NCI-H2081 treated with DMSO at 0.1 percent for 48 hours (cell line): ENCODE data around the gene KCNJ1.

Experiments used
- DNase-seq: peaks from one replicate; lab custom pipeline; 2025; lab: John Stamatoyannopoulos, UW

The KCNJ1 gene

DNA sequence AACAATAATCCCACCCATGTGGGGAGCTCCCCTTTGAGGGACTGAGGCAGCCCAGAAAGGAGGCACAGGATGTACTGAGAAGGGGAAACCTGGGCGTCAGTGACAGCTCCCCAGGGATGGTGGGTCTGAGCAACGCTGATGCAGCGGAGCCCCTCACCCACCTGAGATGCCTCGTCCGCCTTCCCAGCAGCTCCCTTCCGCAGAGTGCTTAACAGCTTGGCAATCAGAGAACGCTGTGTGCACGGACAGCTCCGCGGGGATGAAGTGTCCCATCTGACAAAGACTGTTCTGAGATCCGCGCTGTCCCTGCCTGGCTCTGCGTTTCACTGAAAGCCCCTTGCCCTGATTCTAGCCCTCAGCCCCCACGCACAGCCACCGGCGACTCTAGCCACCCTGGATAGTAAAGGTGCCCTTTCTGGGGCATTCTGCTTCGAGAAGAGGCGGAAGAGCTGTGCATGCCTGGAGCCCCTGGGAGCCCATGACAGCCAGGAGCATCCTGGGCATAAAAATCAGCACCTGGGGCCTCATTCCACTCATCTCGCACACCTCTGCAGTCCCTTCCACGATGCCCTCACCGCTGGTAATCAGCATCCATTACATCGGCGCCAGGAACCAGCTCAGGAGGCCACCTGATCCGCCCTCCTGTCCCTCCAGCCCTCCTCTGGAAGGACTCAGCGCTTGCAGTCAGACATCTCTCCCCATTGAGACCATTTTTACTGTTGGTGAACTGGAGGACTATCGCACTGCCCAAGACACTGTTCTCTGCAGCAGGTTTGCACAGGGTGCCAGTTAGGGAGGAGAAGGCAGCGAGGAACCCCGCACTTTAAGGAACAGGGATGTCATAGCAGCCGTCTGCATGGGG lies 34.8 kb upstream of the KCNJ1 start:
- DNase-seq = no peak

DNA sequence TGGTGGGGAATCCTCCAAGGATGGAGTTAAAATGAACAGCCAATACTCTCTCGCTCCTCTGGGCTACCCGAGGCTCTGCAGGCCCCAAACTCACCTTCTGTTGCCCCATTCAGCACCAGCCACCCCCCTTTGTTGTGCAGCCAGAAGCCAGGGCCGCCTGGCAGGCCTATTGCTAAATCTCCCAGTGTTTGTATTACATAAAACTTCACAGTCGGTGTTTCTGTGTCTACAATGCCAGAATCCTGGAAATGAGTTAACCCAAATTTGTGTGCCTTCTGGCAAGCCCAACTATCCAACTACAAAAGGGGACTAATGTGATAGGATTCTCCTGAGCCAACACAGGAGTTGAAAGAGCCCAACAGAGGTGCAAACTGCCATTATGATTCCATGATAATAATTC lies 33.4 kb upstream of the KCNJ1 start:
- no peak for DNase-seq

DNA sequence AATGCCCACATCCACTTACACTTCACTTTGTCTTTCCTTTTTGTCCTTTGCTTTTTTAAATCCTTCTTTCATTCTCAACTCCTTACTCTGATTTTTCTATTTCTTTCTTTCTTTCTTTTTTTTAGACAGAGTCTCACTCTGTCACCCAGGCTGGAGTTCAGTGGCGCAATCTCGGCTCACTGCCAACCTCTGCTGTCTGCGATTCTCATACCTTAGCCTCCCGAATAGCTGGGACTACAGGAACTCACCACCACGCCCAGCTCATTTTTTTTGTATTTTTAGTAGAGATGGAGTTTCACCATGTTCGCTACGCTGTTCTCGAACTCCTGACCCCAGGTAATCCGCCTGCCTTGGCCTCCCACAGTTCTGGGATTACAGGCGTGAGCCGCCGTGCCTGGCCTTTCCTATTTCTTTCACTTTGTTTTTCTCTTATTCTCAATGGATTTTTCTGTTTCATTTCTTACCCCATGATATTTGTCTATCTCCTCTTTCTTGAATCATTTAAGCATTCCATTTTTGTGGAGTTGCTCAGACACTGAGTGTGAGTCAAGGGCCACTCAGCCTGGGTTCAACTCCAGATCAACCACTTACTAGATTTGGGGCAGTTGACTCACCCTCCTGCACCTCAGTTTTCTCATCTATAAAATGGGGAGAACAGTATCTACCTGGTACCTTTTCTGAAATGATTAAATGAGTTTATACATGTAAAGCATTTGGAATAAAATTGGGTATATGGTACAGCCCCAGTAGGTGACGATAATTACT lies 31.7 kb upstream of the KCNJ1 start:
- DNase-seq = no peak

DNA sequence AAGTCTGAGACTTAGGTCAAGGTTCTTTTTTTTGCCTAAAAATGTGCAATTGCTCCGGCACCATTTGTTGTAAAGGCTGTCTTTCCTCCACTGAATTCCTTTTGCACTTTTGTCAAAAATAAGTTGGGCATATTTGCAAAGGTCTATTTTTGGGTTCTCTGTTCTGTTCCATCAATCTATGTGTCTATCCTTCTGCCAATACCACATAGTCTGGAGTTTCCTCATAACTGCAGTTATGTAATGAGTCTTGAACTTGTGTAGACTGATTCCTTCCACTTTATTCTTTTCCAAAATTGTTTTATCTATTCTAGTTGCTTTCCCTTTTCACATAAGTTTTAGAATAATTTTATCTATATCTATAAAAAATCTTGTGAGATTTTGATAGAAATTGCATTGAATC lies 30.7 kb upstream of the KCNJ1 start:
- no peak for DNase-seq

DNA sequence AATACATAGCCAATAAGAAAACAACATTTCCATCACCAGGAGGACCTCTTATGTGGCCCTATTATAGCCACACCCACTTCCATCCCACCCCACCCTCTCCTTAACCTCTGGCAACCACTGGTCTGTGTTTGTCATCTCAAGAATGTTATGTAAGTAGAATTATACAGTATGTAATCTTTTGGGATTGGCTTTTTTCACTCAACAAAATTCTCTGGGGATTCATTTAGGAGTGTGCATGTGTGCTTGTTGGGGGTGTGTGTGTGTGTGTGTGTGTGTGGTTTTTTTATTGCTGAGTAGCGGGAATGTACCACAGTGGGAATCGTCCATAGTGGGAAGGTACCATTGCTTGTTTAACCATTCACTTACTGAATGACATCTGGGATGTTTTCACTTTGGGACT lies 29.3 kb upstream of the KCNJ1 start:
- DNase-seq = no peak

DNA sequence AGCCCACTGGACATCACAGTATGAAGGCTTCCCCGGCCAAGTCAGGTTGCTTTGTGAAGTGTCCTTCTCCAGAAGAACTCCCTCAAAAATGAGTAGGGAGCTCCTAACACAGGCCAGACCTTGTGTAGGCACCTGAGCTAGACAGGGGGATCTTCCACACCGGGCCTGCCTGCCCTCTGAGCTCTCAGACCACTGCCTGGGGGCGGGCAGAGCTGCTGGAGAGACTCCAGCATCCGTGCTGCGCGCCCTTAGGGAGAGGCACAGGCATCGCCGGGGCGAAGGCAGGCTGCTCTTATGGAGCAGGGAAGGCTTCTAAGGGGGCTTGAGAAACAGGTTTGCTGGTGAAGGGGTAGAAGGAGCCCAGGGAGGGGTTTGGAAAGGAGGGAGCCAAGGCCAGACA lies 28.4 kb upstream of the KCNJ1 start:
- DNase-seq = no peak

DNA sequence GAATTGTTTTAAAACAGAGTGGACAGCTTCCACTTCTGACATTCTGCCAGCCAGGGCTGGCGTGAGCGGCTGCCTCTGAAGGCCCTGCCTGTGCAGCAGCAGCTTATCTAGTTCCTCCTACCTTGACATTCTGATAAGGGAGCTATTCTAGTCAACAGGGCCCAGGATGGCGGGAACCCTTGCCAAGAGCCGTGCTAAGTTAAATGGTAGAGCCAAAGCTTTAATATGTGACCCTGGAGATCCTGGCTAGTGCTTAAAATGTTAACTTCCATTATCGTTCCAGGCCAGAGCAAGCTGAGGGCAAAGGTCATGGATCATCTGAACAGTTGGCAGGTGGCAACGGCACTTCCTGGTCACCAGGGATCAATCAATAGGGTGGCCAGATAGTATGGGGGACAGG lies 27.6 kb upstream of the KCNJ1 start:
- DNase-seq = no peak

DNA sequence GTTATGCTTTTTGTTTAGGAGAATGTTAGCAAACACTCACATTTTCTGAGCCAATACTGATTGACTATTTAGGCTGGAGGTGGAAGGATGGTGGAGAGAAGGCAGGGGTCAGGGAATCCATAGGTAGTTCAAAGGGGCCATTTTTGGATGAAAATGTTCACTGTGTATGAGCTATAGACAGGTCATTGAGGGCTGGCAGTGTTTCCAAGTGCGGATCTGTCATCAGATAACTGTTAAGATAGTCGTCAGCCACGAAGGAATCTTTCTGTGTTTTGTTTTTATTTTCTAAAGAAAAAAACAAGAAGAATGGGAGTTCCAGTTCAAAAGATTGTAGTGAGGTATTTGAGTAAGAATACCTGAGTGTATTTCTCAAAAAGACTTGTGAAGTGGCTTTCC lies 27.2 kb upstream of the KCNJ1 start:
- DNase-seq = no peak

DNA sequence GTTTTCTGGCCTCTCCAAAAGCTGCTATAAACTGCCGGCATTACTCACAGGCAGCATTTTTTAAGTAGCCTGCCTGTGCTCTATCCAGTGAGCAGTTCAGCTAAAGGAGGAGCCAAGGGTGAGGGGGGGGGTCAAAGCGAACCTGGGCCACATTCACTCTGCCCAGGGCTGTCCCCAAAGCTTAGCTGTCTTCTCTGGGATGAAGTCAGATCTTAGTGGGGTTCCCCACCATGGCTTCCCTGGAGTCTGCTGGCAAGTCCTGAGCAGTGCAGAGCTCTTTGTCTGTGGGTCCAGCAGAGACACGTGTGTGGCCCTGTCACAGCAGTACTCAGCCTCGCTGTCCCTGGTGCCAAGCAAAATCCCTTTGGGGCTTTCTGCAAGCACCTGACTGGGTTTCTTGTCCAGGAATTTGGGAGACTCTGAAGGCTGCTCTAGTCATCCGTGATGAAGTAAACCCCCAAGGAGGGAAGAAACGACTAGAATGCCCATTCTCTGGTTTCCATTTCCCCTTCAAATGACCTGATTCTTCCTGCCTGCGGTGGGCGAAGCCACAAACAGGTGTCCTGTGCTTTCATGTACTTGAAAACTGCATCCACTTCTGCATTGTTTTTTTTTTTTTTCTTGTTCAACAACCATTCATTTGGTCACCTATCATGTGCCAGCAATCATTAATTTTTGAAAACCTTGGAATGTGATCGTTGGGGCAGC lies 26.6 kb upstream of the KCNJ1 start:
- DNase-seq = no peak

DNA sequence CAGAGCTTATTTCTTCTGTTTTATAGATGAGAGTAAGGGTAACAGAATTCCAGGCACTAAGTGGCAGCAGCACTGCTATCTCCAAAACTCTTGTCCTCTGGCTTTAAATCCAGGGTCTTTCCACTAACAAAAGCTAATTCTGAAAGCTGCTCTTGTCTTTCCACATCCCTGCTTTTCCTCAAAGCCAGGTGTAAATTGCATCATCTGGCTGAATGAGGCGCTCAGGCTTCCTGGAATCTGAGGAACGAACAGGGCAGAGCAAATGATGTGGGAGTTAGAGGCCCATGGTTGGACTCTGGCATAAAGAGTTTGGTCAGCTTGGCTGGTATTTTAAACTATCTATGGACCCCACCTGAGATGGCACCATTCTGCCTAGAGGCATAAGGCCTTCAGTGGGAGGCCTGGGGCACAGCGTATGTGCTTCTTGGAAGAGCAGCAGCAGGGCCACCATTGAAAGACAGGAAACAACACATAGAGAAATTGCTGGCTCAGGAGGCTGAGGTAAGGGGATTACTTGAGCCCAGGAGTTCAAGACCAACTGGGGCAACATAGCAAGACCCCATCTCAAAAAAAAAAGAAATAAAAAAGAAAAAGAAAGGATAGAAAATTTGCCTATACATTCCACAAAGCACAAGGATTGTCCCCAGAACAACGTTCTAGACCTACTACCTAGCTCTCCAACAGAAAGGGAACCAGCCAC lies 25.9 kb upstream of the KCNJ1 start:
- DNase-seq = no peak

DNA sequence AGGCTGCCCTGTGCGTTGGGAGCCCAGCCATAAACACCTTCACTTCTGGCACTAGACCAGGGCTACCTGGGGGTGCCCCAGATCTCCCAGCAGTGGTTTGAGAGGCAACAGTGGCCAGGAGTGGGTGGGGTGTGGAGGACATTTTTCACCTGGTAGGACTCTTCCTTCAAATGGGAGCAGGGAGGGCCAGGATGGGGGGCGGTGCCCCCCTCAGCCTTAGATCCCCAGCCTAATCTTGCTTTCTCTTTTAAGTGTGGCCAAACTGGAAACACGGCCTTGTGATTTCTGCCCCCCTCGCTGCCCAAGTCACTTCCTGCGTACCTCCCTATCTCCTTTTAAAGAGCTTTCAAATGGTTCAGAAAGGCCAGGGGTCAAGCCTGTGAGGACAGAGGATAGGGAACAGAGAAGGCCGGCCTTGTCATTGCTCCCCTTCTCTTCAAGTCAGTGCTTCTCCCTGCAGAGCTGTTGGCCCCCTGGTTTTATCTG lies 24.9 kb upstream of the KCNJ1 start:
- no peak for DNase-seq

DNA sequence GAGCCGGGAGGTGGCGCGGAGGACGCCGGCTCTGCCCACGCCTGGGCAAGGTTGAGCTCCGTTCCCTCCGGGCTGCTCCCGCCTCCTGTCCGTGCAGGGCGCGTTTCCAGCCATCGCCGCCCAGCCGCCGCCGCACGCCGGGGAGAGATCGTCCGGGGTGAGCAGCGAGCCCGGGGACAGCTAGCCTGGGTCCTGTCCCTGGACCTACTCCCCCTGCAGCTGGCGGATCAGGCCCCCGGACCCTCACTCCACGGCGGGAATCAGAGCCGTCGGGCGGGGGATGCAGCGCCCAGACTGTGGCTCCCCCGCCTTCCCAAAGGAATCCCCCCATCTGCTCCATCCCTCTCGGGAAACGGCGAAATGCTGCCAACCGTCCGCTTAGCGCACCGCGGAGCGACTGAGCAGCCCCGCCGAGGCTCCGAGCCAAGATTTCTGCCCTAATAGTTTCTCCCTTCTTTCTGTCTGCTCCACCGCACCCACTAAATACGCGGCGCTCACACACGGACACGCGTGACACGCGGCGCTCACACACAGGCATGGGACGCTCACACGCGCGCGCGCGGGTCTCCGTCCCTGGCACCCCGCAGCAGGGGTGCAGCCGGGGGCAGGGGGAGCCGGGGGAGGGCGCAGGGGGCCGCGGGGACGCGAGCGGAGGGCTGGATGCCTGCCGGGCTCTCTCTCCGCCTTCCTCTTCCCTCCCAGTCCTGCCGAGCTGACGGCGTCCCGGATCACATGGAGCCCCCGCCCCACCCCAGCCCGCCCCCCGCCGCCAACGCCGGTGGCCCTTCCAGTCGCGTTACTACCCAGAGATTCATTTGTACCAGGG lies 23.7 kb upstream of the KCNJ1 start, which contains the start of gene KCNJ5:
KCNJ5 (plus strand) TSS at position 814 of the 826 bp plus-strand sequence. CDS start 19,918 bp downstream, outside the sequence.
- no peak for DNase-seq

DNA sequence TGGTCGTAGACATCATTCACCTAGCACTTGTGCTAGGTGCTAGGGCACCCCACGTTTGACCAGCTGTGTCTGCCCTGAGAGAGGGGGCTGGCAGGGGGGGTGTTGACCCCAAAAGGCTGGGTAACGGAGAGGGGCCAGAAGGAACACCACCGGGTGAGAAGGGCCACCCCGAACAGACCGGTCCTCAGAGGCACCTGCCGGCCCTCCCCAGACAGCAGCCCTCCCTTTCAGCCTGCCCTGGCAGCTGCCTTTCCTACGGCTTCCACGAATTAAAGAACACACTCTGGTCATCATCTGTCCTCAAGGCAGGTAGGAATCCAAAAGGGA lies 23.1 kb upstream of the KCNJ1 start:
- no peak for DNase-seq

DNA sequence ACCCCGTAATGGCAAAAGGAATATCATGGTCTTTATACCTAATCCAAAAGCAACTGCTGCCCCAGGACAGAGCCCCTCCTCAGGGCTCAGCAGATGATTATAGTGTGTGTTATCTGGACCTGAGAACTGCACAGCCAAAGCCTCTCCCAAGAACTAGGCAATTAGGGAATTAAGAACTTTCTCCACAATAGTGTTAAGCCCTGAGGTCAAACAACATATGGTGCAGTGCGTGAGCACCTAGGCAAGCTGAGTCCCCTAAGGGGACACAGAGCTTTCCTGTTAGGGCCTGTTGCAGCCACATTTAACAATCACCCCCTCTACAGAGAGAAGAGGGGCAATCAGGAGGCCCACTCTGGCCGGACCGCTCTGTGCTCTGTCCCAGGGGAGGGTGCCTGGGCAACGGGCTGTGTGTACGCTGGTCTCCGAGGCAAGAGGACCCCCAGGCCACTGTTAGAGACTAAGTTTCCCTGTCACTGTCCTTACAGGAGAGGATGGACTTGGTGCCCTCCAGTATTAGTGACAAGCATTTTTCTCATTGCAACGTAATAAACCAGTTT lies 22.6 kb upstream of the KCNJ1 start:
- DNase-seq = no peak

DNA sequence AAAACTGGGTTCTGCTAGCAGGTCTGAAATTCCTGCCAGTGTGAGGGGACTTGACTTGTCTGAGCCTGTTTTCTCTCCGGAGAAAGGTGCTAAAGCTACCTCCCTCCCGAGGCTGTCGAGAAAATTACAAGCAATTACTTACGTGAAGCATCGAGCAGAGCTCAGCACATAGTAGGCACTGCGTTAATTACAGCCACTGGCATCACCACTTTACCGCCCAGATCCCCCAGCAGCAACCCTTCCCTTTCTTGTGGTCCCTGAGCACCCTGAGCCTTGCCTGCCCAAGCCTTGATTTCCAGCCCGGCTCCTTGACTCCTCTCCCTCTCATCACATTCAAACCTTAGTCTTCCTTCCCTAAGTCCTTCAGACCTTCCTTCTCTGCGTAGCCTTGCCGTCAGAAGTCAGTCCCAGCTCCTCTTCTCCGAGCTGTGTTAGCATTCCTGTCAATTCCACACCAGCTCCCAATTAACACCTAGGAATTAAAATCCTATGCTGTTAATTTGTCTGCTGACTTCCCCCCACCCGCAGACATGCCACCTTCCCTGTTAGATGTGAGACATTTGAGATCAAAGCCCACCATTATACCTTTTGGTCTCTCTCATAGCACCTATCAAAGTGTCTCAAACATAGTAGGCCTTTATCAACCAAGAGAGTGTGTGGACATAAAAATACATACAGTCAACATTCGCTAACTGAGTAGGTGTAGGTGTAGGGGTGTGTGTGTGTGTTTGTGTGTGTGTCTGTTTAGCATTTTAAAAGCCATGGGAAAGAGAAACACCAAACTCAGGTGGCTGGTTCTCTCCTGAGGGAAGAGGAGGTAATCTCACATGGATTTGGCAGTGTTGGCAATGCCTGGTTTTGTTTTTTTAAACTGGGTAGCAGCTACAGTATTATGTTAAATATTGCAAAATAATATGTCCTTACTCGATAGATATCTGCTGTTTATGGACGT lies 21.2 kb upstream of the KCNJ1 start:
- no peak for DNase-seq

DNA sequence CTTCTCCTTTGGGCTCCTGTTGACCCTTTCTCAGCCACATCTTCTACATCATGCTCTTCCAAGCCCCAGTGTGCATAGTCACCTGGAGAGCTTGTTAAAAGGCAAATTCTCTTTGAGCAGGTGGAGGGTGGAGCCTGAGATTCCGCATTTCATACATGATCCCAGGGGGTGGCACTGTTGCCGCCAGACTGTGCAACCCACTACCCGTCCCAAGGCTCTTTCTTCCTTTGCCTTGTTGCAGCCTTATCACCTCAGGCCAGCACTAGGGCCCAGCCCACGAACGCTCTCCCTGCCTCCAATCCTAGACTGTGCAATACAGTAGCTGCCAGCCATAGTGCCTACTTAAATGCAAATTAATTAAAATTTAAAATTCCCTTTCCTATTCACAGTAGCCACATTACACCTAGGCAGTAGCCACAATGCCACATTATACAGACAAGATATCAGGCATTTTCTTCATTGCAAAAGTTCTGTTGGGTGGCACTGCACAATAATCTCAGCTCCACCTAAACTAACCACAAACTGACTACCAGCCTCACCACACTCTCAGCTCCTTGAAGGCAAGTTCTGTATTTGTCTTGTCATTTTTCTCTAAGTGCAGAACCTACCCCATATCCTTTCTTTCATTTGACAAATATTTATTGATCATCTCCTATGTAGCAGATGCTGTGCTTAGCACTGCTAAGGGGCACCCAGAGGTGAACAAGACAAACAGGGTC lies 19.5 kb upstream of the KCNJ1 start:
- DNase-seq = no peak

DNA sequence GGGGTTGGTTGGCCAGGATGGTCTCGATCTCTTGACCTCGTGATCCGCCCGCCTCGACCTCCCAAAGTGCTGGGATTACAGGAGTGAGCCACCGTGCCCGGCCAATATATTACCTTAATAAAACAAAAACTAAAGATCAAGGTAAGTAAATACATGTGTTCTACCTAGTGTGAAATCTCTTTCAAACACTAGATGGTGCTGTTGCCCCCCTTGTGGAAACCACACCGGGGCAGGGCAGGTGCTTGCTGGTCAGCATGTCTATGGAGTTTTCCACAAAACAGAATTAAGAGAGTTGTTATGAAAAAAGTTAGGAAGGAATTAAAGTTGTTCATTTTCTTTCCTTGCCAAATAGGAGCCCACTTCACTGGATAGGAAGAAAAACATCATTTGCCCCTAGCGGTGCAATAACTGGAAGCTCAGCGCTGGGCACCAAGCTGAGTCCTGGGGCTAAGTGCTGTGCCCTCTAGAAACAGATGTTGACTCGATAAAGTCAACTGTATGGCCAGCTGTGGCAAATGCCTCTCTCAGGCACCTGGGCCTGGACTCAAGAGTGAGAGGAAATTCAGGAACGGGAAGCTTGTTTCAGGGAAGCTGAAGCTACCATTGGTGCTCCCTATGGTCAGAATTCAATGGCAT lies 17.7 kb upstream of the KCNJ1 start:
- peak; percentile 38 for DNase-seq

DNA sequence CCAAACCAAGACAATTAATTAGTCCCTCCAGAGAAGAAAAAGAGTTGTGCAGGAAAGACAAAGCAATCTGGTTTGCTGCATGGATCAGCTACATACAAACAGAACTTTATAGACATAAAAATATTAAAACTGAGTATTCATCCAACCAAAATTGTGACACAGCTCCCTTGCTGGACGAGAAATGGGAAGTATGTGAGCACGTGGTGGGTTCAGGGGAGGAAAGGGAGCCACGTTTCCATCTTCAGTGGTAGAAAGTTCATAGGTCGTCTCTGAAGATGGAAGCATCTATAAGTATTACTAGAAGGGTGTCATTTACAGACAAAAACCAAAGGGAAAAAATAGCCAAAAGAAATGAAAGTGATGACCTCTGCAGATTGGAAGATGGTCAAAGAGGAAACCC lies 17.0 kb upstream of the KCNJ1 start:
- DNase-seq = no peak

DNA sequence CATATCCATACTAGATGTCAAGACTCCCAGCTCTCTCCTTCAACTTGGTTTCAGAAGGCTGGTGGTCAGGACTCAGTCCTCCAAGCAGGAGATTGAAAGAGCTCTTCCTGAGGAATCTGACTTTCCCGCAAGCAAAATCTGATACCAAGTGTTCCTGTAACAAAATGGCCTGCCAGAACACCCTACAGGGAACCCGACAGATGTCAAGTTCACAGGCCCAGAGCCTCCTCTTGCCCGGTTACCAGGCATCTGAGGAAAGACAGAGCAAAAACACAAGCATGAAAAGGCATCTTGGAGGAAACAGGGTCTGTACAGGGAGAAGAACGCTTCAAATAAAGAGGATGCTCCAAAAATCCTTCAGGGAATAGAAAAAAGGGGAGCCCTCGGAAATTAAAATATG lies 15.4 kb upstream of the KCNJ1 start:
- DNase-seq = no peak
